Endodermal cell (in vitro differentiated cells): ENCODE data around the gene SIRPD. TPM values are rescaled to one million over a fixed set of nuclear protein-coding genes. Genes with fewer than 3 reads are reported as not detected.

Experiments
- DNase-seq: peaks from one replicate; pipeline ENCODE4 v3.0.0-alpha.2; 2017
- H3K27ac ChIP-seq: 2 replicates; pipeline ENCODE4 v1.5.1; 2013; ENCODE audit warnings: mild to moderate bottlenecking, low read depth, low read length, moderate library complexity
- H3K27me3 ChIP-seq: 2 replicates; pipeline ENCODE4 v1.6.1; 2013; ENCODE audit warnings: mild to moderate bottlenecking, low read length, moderate library complexity; ENCODE audit not compliant: insufficient read depth, control insufficient read depth, poor library complexity, severe bottlenecking
- H3K36me3 ChIP-seq: 2 replicates; pipeline ENCODE4 v1.7.0; 2013; ENCODE audit warnings: mild to moderate bottlenecking, low read length, moderate library complexity; ENCODE audit not compliant: control insufficient read depth, insufficient read depth
- H3K4me1 ChIP-seq: one replicate; pipeline ENCODE4 v1.7.0; 2013; ENCODE audit warnings: low read length; ENCODE audit not compliant: control insufficient read depth, insufficient read depth
- H3K4me3 ChIP-seq: 2 replicates; pipeline ENCODE4 v1.5.1; 2013; ENCODE audit warnings: mild to moderate bottlenecking, low read length, moderate library complexity
- H3K9ac ChIP-seq: 2 replicates; pipeline ENCODE4 v1.6.1; 2013; ENCODE audit warnings: mild to moderate bottlenecking, low read length, moderate library complexity; ENCODE audit not compliant: poor library complexity, severe bottlenecking; ENCODE audit errors: extremely low read depth
- H3K9me3 ChIP-seq: 2 replicates; pipeline ENCODE4 v1.6.1; 2013; ENCODE audit warnings: mild to moderate bottlenecking, low read length, moderate library complexity; ENCODE audit not compliant: control insufficient read depth
- H3K27ac Mint-ChIP-seq: 2 replicates; pipeline ENCODE4 v1.8.0; 2020; ENCODE audit warnings: mixed read lengths
- H3K27me3 Mint-ChIP-seq: 2 replicates; pipeline ENCODE4 v1.8.0; 2021; ENCODE audit warnings: mild to moderate bottlenecking, mixed read lengths; ENCODE audit not compliant: insufficient read depth
- H3K36me3 Mint-ChIP-seq: 2 replicates; pipeline ENCODE4 v1.8.0; 2020; ENCODE audit warnings: low read depth, mixed read lengths
- H3K4me1 Mint-ChIP-seq: 2 replicates; pipeline ENCODE4 v1.8.0; 2020; ENCODE audit warnings: mixed read lengths
- H3K4me3 Mint-ChIP-seq: 2 replicates; pipeline ENCODE4 v1.8.0; 2020; ENCODE audit warnings: mild to moderate bottlenecking, moderate library complexity, mixed read lengths
- H3K9me3 Mint-ChIP-seq: 2 replicates; pipeline ENCODE4 v1.8.0; 2020; ENCODE audit warnings: mild to moderate bottlenecking, mixed read lengths
- CTCF ChIP-seq: fragments of 200-600 bp; sonication (generic); conservative IDR thresholded peaks from 2 replicates; pipeline ENCODE4 v1.5.0; 2021; ENCODE audit warnings: antibody characterized with exemption, mild to moderate bottlenecking
- WGBS, 2 experiments: methylation state at CpG; one replicate each; pipeline versions ENCODE4 v1.1.5 to v1.1.7; 2013; ENCODE audit warnings: missing lambda C conversion rate in 2 of 2, mixed read lengths in 1 of 2; ENCODE audit not compliant: insufficient coverage in 1 of 2, insufficient read length in 1 of 2; 5-methylcytosine and 5-hydroxymethylcytosine counted together
- total RNA-seq, 2 donors: library from RNA; stranded (reverse); fragmentation: NEBNext Ultra II Directional in 1 of 2; extraction: Animal tissue kit (Norgen Biotek cat#: 25700) in 1 of 2; gene quantifications; 2 replicates in 1 of 2; 3 replicates in 1 of 2; pipeline ENCODE4 v1.2.1, GENCODE V29; 2021

SIRPD gene
- total RNA-seq, 2 donors from 2014 or later: not detected

DNA sequence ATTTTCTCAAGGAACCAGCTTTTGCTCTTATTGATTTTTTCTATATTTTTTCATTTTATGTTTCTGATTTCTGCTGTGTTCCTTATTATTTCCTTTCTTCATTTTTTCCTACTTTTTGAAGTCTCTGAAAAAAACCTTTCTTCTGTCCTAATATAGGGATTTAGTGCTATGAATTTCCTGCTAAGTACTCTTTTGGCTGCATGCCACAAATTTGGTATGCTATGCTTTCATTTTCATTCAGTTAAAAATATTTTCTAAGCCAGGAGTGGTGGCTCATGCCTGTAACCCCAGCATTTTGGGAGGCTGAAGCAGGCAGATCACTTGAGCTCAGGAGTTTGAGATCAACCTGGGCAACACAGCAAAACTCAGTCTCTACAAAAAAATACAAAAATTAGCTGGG lies 30.6 kb downstream of the SIRPD start:
- DNase-seq: no peak
- Histone ChIP-seq H3K4me3 (no peak overlapping the region), H3K27ac (no peak overlapping the region), H3K9ac (no peak overlapping the region), H3K27me3 (no peaks in the 10 kb centered on the region), H3K36me3 (no peaks in the 10 kb centered on the region), H3K9me3 (no peaks in the 10 kb centered on the region), H3K4me1 (no peaks in the 10 kb centered on the region)
- H3K36me3 Mint-ChIP-seq: no peaks in the 10 kb centered on the region
- no peak for TF ChIP-seq CTCF
- H3K27ac Mint-ChIP-seq: no peak overlapping the region
- H3K27me3 Mint-ChIP-seq: no peaks in the 10 kb centered on the region
- no peaks in the 10 kb centered on the region for H3K4me1 Mint-ChIP-seq
- H3K4me3 Mint-ChIP-seq: no peak overlapping the region
- no peaks in the 10 kb centered on the region for H3K9me3 Mint-ChIP-seq

DNA sequence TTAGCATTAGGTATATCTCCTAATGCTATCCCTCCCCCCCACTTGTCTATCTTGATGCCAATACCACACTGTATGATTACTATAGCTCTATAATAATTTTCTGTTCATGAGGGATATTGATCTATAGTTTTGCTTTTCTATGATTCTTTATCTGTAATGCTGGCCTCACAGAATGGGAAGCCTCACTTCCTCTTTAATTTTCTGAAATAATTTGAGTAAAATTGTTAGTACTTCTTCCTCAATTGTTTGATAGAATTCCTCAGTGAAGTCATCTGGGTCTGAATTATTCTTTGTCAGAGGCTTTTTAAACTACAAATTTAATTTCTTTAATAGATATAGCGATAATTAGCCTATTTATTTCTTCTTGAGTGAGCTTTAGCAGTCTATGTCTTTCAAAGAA lies 31.2 kb downstream of the SIRPD start:
- Histone ChIP-seq H3K27ac (no peak overlapping the region), H3K9ac (no peak overlapping the region), H3K36me3 (no peaks in the 10 kb centered on the region), H3K4me1 (no peaks in the 10 kb centered on the region), H3K4me3 (no peak overlapping the region), H3K27me3 (no peaks in the 10 kb centered on the region), H3K9me3 (no peaks in the 10 kb centered on the region)
- TF ChIP-seq CTCF: no peak
- H3K4me3 Mint-ChIP-seq: no peak overlapping the region
- no peaks in the 10 kb centered on the region for H3K4me1 Mint-ChIP-seq
- H3K27me3 Mint-ChIP-seq: no peaks in the 10 kb centered on the region
- no peaks in the 10 kb centered on the region for H3K36me3 Mint-ChIP-seq
- H3K27ac Mint-ChIP-seq: no peak overlapping the region
- no peak for DNase-seq
- no peaks in the 10 kb centered on the region for H3K9me3 Mint-ChIP-seq
- WGBS, 2 experiments: 100% methylated on average over 1 of the region's 1 CpG; no CpG with 5 or more reads in 1 of the 2 experiments

DNA sequence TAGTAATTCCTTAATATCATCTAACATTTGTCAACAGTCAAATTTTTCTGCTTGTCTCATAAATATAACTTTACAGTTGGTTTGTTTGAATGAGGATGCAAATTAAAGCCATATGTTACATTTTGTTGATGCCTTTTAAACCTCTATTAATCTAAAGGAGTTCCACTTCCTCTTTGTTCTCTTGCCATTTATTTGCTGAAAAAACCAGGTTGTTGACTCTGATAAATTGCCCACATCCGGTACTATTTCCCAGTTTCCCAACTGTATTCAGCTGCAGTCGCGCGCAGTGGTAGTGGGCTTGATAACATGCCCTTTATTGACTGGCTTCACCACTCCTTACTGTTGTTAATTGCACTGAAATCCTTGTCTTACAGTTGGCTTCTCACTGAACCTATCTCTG lies 33.5 kb downstream of the SIRPD start:
- no peak overlapping the region for H3K27ac ChIP-seq
- no peak for TF ChIP-seq CTCF
- Mint-ChIP-seq H3K27ac (no peak overlapping the region), H3K27me3 (peaks cover 6% of the 10 kb centered on the region), H3K4me3 (no peak overlapping the region), H3K36me3 (no peaks in the 10 kb centered on the region), H3K4me1 (no peaks in the 10 kb centered on the region), H3K9me3 (no peaks in the 10 kb centered on the region)
- WGBS, 2 experiments: 96 to 100% methylated on average over 4 of the region's 4 CpGs
- no peaks in the 10 kb centered on the region for H3K4me1 ChIP-seq
- H3K4me3 ChIP-seq: no peak overlapping the region
- DNase-seq: no peak
- H3K9ac ChIP-seq: no peak overlapping the region
- no peaks in the 10 kb centered on the region for H3K36me3 ChIP-seq
- H3K9me3 ChIP-seq: no peaks in the 10 kb centered on the region
- H3K27me3 ChIP-seq: no peaks in the 10 kb centered on the region
